ENCODE results near the gene CFAP92.
A peak's percentile ranks its signal among the peaks of the same experiment; 100 is the strongest.

CFAP92 gene

GRCh38 chr3:128987302-128988100 is 6.4 kb downstream of the CFAP92 start:
- DNase-seq (ENCODE audit: low spot score) = no peak

- DNase-seq (ENCODE audit: low spot score) = peak; percentile 66
Measured at GRCh38 chr3:128984596-128984995, 9.3 kb downstream of the CFAP92 start.

GRCh38 chr3:128983293-128984069 is 10.4 kb downstream of the CFAP92 start:
- no peak for DNase-seq (ENCODE audit: low spot score)

GRCh38 chr3:128975276-128975675 is 18.6 kb downstream of the CFAP92 start:
- no peak for DNase-seq (ENCODE audit: low spot score)

- no peak for DNase-seq (ENCODE audit: low spot score)
Measured at GRCh38 chr3:128973988-128974564, 19.8 kb downstream of the CFAP92 start.

- no peak for DNase-seq (ENCODE audit: low spot score)
Measured at GRCh38 chr3:128971421-128972100, 22.3 kb downstream of the CFAP92 start.

GRCh38 chr3:128970740-128971047 is 23.2 kb downstream of the CFAP92 start:
- no peak for DNase-seq (ENCODE audit: low spot score)

- DNase-seq (ENCODE audit: low spot score) = peak; percentile 49
Measured at GRCh38 chr3:128969993-128970739, 23.7 kb downstream of the CFAP92 start.

- no peak for DNase-seq (ENCODE audit: low spot score)
Measured at GRCh38 chr3:128967748-128968355, 26.0 kb downstream of the CFAP92 start.

GRCh38 chr3:128965818-128966217 is 28.1 kb downstream of the CFAP92 start:
- no peak for DNase-seq (ENCODE audit: low spot score)

- DNase-seq (ENCODE audit: low spot score) = no peak
Measured at GRCh38 chr3:128965280-128965679, 28.6 kb downstream of the CFAP92 start.

GRCh38 chr3:128956440-128956839 is 37.4 kb downstream of the CFAP92 start:
- DNase-seq (ENCODE audit: low spot score) = no peak

- peak; percentile 43 for DNase-seq (ENCODE audit: low spot score)
Measured at GRCh38 chr3:128950223-128950938, 43.5 kb downstream of the CFAP92 start.

- no peak for DNase-seq (ENCODE audit: low spot score)
Measured at GRCh38 chr3:128949158-128949557, 44.7 kb downstream of the CFAP92 start.

GRCh38 chr3:128946411-128946810 is 47.5 kb downstream of the CFAP92 start:
- peak; percentile 37 for DNase-seq (ENCODE audit: low spot score)

GRCh38 chr3:128945878-128946175 is 48.0 kb downstream of the CFAP92 start:
- DNase-seq (ENCODE audit: low spot score) = no peak

- no peak for DNase-seq (ENCODE audit: low spot score)
Measured at GRCh38 chr3:128945041-128945877, 48.6 kb downstream of the CFAP92 start.

GRCh38 chr3:128942161-128942952 is 51.5 kb downstream of the CFAP92 start:
- no peak for DNase-seq (ENCODE audit: low spot score)

- DNase-seq (ENCODE audit: low spot score) = no peak
Measured at GRCh38 chr3:128940252-128940651, 53.6 kb downstream of the CFAP92 start.
